NCI-H1092 treated with DMSO at 0.1 percent for 48 hours (cell line): Measurements from ENCODE around the gene COBLL1.

Experiments used
- DNase-seq: peaks from one replicate; lab custom pipeline; 2025; lab: John Stamatoyannopoulos, UW

COBLL1 gene

GRCh38 chr2:164757934-164758695 is 83.5 kb downstream of the COBLL1 start:
- no peak for DNase-seq

- no peak for DNase-seq
Observed at GRCh38 chr2:164756773-164757172, 84.8 kb downstream of the COBLL1 start.

DNA sequence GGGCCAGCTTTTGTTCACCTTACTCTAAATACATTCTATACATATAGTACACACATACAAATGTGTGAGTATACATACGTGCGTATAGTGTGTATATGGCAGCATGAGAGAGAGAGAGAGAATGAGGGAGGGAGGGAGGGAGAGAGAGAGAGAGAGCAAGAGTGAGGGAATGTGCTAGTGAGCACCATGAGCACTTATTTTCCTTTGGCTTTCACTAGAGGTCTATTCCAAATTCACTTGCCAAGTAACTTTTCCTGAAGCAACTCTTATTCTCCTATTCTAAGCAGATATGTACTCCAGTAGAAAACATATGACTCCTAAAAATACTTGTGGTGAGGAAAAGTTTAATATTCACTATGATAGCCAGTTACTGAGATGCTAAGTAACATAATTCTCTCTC is 85.7 kb downstream of the COBLL1 start:
- DNase-seq, result no peak

- DNase-seq, result no peak
Observed at GRCh38 chr2:164754157-164755093, 87.2 kb downstream of the COBLL1 start.

GRCh38 chr2:164752956-164753355 is 88.7 kb downstream of the COBLL1 start:
- DNase-seq, result no peak

DNA sequence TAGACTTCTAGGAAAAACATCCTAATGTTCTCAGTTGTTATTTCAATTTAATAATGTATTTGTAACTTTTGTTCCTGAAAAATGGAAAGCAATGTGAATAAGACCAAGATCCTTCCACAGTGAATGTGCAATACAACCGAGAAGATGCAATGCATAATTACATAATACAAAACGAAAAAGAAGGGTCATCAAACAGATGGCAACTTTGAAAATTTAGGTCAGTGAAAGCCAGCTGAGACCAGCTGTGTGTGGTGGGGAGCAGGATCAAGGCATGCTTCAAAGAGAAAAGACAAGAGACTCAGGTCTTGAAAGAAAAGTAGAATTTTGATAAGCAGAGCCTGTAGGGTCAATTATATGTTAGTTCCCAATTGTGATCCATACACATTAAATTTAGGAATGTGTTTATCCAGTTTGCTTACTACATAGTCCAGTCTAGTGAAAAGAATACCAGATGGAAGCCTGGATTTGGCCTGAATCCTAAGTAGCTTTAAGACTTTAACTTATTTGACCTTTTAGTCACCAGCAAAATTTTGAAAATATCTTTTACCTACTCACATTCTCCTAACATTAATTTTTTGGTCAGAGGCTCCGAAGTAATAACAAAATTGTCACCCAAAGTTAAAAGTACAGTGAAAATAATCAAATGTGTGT is 93.7 kb downstream of the COBLL1 start:
- no peak for DNase-seq

DNA sequence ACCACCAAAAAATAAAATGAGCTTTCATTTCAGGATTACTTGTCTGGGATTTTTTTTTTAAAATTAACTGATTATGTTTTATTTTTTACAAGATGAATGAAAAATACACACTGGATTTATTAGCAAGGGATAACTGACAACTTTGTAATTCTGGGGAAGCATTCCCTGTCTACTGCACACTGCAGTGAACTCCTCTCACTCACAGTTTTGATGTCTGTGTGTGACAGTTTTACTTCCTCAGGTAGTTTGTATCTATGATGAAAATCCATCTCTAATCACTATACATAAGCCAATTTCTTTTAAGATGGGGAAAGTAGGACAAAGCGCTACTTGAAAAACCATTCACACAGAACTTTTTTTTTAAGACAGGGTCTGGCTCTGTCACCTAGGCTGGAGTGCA is 94.5 kb downstream of the COBLL1 start:
- DNase-seq, result no peak

DNA sequence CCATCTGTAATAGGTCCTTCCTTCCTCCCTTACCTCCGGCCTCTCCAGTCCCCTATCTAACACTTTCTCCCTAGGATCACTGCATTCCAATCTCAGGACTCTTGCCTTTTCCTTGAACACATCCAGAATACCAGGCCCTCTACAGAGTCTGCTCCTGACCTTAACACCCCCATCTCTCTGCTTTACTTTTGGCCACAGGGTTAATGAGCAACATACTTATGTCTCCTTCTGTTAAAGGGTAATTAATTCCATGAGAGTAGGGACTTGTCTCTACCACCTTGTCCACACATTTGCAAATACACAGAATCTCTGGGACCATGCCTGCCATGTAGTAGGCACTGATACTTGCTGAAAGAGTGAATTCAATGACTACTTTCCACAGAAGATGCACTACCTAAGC is 94.9 kb downstream of the COBLL1 start:
- DNase-seq, result no peak

GRCh38 chr2:164745012-164745797 is 96.4 kb downstream of the COBLL1 start:
- DNase-seq, result no peak

DNA sequence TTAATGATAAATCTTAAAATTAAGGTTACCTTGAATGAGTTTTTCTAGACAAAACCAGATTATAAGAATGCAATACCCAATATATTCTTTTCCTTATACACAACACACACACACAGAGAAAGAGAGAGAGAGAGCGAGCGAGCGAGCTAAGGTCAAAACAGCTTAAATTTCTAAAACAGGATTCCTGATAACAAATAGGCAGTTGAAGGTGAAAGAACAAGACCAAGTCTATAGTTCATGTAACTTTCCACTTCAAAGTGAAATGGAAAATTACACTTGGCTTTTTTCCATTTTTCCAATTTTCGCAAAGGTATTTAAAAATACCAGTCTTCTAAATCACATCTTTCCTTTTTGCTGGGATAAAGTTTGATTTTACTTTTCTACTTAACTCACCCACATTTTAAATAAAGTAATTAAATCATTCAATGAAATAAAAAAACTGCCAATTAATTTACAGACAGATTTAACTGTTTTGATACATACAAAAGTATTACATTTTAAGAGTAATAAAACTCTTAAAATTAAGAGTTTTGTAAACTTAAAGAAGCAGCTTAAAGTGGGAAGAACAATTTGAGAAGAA is 98.8 kb downstream of the COBLL1 start:
- no peak for DNase-seq

- no peak for DNase-seq
Observed at GRCh38 chr2:164739966-164740365, 101.7 kb downstream of the COBLL1 start.

GRCh38 chr2:164737612-164738081 is 104.0 kb downstream of the COBLL1 start:
- peak; percentile 61 for DNase-seq

GRCh38 chr2:164735309-164735919 is 106.2 kb downstream of the COBLL1 start:
- DNase-seq, result no peak

GRCh38 chr2:164734196-164734595 is 107.4 kb downstream of the COBLL1 start:
- DNase-seq, result no peak

GRCh38 chr2:164725542-164725941 is 116.1 kb downstream of the COBLL1 start:
- DNase-seq, result no peak

DNA sequence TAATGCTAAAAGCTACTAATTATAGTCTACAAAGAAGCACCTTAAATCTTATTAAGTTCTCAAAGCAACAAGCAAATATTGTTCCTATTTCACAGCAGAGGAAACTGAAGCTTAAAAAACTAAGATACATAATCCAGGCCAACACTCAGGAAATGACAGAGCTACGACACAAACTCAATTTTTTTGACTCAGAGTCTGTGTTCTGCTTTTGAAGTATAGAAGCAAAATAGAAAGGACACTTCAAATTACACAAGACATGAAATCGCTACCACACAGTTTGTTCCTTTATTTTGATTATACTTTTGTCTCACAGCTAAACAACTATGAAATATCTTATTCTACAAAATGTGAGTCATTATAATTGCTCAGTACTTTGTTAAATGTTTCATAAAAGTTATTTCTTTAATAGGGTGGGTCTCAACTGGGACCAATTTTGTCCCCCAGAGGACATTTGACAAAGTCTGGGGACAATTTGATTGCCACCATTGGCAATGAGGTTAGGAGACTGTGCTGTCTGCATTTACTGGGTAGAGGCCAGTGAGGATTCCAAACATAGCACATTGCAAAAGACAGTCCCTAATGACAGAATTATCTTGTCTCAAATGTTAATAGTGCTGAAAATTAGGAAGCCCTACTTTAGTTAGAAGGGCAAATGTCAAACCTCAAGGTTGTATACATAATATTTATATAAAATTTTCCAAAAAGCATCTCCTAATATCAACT is 118.8 kb downstream of the COBLL1 start:
- DNase-seq, result no peak

GRCh38 chr2:164721430-164721829 is 120.2 kb downstream of the COBLL1 start:
- DNase-seq, result no peak

GRCh38 chr2:164719996-164720941 is 121.4 kb downstream of the COBLL1 start:
- DNase-seq, result no peak
